Vagina (tissue), 2 donors: ENCODE data around the gene DOK5.

Experiments
- POLR2A ChIP-seq, 2 donors: fragments of 450-650 bp; IDR thresholded peaks; one replicate each; pipeline ENCODE4 v1.6.1; 2017; ENCODE audit warnings: antibody characterized with exemption in 2 of 2, mild to moderate bottlenecking in 2 of 2, moderate library complexity in 2 of 2
- POLR2AphosphoS5 ChIP-seq, 2 donors: sonication (generic); formaldehyde crosslinking; IDR thresholded peaks; one replicate each; pipeline ENCODE4 v1.9.0; 2017; ENCODE audit warnings: antibody characterized with exemption in 2 of 2, mild to moderate bottlenecking in 2 of 2, low read depth in 1 of 2; ENCODE audit not compliant: insufficient read depth in 1 of 2
- TF ChIP-seq, protein P1 (sequence below), 3 experiments: fragments of 450-650 bp in 2 of 3; fragments of 200-600 bp in 1 of 3; sonication (generic) in 1 of 3; IDR thresholded peaks; one replicate each; pipeline ENCODE4 v1.5.1; 2017 to 2019; ENCODE audit warnings: antibody characterized with exemption in 3 of 3, mild to moderate bottlenecking in 2 of 3, moderate library complexity in 2 of 3

DNA sequence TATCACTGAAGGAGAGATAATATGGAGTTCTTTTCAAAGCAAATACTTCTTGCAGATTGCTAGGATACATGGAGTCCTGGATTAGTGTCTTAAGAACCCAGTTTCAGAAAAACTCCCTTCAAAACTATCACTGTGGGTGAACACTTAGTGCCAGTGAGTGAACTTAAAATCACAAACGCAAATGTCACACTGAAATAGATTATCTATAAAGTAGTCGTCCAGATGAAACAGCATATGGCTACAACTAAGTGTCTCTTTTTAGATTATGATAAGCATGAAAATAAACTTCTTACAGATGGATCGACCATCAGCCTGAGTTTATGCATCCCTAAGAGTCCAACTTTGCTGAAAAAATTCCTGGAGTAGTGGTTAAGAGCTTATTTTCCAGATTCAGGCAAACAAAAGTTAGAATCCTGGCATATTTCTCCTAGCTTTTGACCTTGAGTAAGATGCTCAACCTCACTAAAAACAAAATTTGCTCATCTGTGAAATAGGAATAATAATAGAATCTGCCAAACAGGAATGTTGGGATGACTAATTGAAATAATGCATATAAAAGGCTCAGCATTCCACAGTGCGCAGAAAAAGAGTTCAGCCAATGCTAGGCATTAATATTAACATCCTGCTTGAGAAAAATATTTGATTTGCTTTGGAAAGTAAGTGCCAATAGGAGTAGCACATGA is 70.4 kb downstream of the DOK5 start:
- TF ChIP-seq, protein P1, sequence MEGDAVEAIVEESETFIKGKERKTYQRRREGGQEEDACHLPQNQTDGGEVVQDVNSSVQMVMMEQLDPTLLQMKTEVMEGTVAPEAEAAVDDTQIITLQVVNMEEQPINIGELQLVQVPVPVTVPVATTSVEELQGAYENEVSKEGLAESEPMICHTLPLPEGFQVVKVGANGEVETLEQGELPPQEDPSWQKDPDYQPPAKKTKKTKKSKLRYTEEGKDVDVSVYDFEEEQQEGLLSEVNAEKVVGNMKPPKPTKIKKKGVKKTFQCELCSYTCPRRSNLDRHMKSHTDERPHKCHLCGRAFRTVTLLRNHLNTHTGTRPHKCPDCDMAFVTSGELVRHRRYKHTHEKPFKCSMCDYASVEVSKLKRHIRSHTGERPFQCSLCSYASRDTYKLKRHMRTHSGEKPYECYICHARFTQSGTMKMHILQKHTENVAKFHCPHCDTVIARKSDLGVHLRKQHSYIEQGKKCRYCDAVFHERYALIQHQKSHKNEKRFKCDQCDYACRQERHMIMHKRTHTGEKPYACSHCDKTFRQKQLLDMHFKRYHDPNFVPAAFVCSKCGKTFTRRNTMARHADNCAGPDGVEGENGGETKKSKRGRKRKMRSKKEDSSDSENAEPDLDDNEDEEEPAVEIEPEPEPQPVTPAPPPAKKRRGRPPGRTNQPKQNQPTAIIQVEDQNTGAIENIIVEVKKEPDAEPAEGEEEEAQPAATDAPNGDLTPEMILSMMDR (IDR thresholded peaks at IDR 0.05) = no peak
- TF ChIP-seq POLR2A (IDR thresholded peaks at IDR 0.05) (no peak), POLR2AphosphoS5 (IDR thresholded peaks at IDR 0.05; ENCODE audit: insufficient read depth in 1 of 2, low read depth in 1 of 2) (no peak)
